ENCODE data around the gene DYNLT2B.
"Not testable (repeated sequence)": the region's sequence is repeated elsewhere in the genome, so short reads cannot be mapped to it uniquely, and the experiment has no call there.

Gene DYNLT2B

GRCh38 chr3:196323691-196324090, 5.7 kb upstream of the DYNLT2B start:
- DNase-seq: no peak

DNA sequence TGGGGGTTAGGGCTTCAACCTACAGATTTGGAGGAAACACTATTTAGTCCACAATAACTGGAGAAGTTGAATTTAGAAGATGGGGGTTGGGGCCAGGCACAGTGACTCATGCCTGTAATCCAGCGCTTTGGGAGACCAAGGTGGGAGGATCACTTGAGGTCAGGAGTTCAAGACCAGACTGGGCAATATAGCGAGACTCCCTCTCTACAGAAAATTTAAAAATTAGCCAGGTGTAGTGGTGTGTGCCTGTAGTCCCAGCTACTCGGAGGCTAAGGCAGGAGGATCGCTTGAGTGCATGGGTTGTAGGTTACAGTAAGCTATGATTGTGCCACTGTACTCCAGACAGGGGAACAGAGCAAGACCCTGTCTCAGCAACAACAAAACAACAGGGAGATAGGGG, 5.0 kb upstream of the DYNLT2B start:
- no peak for DNase-seq

- peak; percentile 23 for DNase-seq
Observed at GRCh38 chr3:196321162-196321561, 3.1 kb upstream of the DYNLT2B start.

DNA sequence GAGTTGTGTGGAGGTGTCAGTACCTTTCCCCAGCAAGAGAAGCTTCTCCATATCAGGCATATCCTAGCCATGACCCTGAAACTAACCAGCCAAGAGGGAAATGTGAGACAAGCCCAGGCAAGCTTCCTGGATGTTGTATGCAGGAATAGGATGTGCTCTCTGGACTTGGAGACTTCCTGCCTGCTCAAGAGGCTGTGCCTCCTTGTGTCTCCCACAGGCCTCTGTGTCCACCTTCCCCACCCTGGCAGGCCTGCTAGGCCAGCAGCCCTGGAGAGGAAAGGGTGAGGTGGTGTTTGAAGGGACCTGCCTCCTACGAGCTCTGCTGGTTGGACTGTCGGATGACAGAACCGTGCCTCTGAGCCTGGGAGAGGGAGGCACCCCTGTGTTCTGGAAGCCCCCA, 2.1 kb upstream of the DYNLT2B start:
- DNase-seq: no peak

GRCh38 chr3:196316799-196317686, 997 bp downstream of the DYNLT2B start:
- not testable (repeated sequence) for DNase-seq

DNA sequence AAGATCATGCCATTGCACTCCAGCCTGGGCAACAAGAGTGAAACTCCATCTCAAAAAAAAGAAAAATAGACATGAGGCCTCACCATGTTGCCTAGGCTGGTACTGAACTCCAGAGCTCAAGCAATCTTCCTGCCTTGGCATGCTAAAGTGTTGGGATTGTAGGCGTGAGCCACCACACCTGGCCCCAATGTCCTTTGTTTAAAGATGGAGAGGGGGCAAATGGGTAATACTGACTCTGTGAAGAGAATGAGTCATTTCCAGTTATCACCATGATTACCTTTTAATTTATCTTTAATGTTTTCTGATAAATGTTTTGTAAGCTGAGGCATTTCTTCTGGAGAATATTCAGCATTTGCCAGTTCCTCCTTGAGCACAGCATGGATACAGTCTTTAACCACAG, 2.2 kb downstream of the DYNLT2B start:
- no peak for DNase-seq

GRCh38 chr3:196314597-196314996, 3.4 kb downstream of the DYNLT2B start:
- DNase-seq: no peak

DNA sequence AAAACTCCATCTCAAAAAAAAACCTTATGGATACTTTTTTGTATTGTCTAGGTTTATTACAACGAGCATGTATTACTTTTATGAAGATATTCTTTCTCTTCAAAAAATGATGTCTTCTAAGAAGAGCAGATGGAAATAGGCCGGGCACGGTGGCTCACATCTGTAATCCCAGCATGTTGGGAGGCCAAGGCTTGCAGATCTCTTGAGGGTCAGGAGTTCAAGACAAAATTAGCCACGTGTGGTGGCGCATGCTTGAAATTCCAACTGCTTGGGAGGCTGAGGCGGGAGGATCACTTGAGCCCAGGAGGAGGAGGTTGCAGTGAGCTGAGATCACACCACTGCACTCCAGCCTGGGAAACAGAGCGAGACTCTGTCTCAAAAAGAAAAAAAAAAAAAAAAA, 4.0 kb downstream of the DYNLT2B start:
- not testable (repeated sequence) for DNase-seq

DNA sequence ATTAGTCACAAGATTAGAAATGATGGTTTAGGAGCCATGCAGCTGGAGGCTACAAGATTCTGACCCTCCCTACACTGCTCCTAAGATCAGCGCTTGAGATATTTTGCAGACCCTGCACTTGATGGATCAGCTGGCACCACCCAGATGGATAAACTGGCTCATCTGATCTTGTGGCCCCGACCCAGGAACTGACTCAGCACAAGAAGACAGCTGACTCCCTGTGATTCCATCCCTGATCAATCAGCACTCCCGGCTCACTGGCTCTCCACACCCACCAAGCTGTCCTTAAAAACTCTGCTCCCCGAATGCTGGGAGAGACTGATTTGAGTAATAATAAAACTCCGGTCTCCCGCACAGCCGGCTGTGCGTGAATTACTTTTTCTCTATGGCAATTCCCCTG, 15.1 kb downstream of the DYNLT2B start:
- not testable (repeated sequence) for DNase-seq

- DNase-seq: not testable (repeated sequence)
Observed at GRCh38 chr3:196302551-196302950, 15.5 kb downstream of the DYNLT2B start.

- DNase-seq: no peak
Observed at GRCh38 chr3:196298521-196298920, 19.5 kb downstream of the DYNLT2B start.

- no peak for DNase-seq
Observed at GRCh38 chr3:196292286-196292923, 25.6 kb downstream of the DYNLT2B start.

GRCh38 chr3:196288141-196288460, 29.9 kb downstream of the DYNLT2B start:
- no peak for DNase-seq

DNA sequence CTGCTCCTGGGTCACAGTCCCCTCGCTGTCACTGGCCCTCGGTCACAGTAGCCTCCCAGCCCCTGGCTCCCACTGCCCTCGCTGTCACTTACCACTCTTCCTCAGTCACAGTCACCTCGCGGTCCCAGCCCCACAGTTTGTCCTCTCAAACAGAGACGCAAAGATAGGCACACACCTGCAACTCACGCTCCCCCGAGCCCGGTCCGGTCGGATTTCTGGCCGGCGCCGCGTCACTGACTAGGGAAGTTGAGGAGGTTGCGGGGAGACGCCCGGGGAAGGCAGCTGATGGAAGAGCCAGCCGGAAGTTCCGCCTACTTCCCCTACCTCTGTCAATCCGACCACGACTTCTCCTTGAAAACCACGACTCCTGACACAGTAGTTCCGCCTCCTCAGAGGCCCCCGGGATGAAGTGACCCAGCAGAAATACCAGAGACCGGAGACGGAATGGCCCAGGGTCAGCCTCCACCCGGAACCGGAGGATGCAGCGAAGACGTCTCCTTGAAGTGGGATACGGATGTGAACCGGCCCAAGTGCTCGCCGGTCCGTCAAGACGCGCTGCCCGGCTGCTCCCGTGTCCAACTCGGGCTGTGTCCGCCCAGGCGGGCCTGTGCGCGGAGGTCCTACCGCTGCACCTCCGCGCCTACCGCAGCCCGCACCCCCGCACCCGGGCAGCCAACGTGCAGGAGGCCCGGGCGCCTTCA, 30.4 kb downstream of the DYNLT2B start, which contains the start of gene PCYT1A:
TSS of gene PCYT1A (minus strand) at position 287 of the 701 bp plus-strand sequence. CDS start 17,195 bp downstream, outside the sequence.
- DNase-seq: peak; percentile 81

GRCh38 chr3:196287090-196287439, 31.0 kb downstream of the DYNLT2B start:
- peak; percentile 9 for DNase-seq

- DNase-seq: no peak
Observed at GRCh38 chr3:196284396-196284795, 33.6 kb downstream of the DYNLT2B start.

DNA sequence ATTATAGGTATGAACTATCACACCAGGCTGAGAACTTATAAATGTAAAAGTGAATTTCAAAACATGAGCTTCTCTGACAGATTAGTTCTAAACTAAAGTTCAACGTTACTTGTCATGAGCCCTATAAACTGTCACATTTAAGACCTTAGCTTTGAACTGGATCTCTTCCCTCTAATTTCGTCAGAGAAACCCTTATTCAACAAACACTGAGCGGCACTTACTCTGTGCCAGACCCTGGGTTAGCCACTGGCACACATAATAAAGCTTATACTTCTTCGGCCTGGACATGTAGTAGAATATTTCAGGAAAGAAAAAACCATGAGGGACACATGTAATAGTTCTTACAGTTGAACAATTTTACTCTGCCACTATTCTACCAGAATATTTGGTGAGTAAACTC, 36.1 kb downstream of the DYNLT2B start:
- DNase-seq: no peak

DNA sequence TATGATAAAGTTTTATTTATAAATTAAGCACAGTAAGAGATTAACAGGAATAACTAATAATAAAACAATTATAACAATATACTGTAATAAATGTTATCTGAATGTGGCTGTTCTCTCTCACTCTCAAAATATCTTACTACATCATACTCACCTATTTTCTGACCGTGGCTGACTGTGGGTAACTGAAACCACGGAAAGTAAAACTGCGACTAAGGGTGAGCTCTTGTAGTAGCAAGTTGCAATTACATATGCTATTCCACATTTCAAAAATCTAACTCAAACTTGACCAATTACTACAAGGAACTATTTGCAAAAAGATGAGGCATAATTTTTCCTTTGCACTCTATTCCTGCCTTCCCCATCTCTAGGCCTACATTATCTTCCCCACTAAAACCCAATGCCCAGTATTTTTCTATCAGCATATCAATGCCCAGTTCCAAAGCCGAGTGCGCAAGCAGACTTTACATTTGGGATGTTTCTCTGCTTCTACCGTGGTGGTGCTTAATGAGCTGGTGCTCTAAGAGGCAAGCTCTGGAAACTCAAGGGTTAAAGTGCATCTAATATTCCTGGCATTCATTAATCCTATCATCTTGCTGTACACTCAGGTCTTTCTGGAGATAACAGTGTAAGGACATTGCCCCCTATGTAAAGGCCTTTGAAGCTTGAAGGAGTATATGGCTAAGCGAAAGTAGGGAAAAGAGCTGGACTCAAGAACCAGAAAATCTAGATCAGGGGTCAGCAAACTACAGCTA, 37.2 kb downstream of the DYNLT2B start:
- no peak for DNase-seq

- no peak for DNase-seq
Observed at GRCh38 chr3:196275126-196275525, 42.9 kb downstream of the DYNLT2B start.

- peak; percentile 46 for DNase-seq
Observed at GRCh38 chr3:196274585-196274984, 43.5 kb downstream of the DYNLT2B start.

DNA sequence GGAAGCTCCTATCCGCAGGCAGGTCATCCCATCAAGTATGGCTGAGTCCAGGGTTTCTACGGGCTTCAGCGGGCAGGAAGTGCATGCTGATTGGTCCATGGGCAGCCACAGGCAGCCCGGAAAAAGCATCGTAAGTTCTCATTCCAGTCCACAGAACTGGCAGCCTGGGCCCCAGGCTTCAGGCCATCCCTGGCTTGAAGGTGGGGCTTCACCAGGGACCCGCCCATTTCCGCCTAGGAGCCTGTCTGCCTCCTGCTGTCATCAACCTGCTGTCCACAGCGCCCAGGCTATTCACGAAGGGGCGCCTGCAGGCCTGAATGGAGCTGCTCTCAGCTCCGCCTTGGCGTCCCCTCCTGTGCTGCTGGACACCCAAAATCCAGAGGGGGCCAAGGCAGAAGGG, 44.4 kb downstream of the DYNLT2B start:
- DNase-seq: no peak

- no peak for DNase-seq
Observed at GRCh38 chr3:196272826-196273225, 45.2 kb downstream of the DYNLT2B start.

DNA sequence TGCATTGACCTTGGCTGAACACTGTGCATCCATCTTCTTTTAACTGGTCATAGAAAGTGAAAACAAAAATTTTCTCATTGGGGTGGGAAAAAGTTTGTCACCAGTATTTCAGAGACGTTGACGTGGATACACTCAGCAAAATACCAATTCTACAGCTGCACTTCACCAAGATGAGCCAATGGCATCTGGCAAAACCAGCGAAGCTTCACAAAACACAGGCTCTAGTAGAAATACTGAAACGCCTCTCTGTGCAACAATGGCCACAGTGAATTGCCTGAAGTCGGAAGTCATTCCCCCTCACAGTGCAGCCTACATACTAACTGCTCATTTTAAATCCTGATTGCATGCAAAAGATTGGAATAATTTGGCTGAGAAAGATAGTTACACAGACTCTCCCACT, 47.5 kb downstream of the DYNLT2B start:
- DNase-seq: no peak

Data from CD4-positive, alpha-beta T cell treated with Interferon gamma for 1 hour (primary cell).